GM19099 (cell line): Measurements from ENCODE around the gene SAMD13.
A peak's percentile ranks its signal among the peaks of the same experiment; 100 is the strongest.

Experiments
- POLR2A ChIP-seq: IDR thresholded peaks from 3 replicates; pipeline ENCODE4 v1.6.1; 2011; ENCODE audit warnings: low read depth; ENCODE audit not compliant: insufficient read length; ENCODE audit errors: extremely low read depth

The SAMD13 gene, protein sequence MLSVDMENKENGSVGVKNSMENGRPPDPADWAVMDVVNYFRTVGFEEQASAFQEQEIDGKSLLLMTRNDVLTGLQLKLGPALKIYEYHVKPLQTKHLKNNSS

GRCh38 chr1:84301004-84301784 lies at the start of gene SAMD13:
SAMD13 (plus strand) TSS chr1:84301708; CDS start chr1:84303235, 1,527 bp downstream.
- no peak for TF ChIP-seq POLR2A

- TF ChIP-seq POLR2A: no peak
Measured at GRCh38 chr1:84253036-84253435, 48.5 kb upstream of the SAMD13 start.

DNA sequence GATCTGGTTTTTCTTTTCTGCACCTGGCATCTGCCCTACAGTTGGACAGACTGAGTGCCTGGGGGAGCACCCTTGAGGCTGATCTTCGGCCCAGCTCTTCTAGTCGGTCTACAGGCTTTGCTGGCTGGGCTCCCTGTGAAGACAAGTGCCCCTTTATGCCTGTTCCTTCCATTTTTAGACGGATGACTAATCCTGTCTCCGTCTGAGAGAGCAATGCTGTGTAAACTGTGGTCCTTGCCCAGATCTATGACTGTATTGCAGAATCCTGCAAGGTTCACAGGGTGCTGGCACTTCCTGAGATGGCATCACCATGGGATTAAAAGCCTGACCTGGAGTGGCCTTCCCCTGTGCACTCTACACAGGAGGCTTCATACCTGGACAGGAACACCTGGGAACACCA lies 47.6 kb upstream of the SAMD13 start:
- TF ChIP-seq POLR2A: no peak

- no peak for TF ChIP-seq POLR2A
Measured at GRCh38 chr1:84254703-84255238, 46.7 kb upstream of the SAMD13 start.

DNA sequence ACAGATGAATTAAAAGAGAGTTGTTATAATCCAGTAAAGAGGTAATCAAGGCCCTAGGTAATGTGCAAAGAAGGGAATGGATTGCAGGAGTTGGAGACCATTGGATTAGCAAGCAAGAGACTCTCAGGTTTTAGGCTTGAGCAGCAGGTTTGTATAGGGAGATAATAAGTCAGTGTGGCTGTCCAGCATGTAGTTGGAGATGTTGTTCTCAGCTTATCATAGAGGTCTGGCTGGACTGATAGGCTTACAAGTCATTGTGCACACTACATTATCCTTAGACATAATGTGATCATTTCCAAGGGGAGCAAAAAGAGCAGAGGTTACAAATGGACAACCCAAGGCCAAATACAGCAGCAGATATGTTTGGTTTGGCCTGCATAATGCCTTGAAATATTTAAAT lies 45.9 kb upstream of the SAMD13 start:
- no peak for TF ChIP-seq POLR2A

DNA sequence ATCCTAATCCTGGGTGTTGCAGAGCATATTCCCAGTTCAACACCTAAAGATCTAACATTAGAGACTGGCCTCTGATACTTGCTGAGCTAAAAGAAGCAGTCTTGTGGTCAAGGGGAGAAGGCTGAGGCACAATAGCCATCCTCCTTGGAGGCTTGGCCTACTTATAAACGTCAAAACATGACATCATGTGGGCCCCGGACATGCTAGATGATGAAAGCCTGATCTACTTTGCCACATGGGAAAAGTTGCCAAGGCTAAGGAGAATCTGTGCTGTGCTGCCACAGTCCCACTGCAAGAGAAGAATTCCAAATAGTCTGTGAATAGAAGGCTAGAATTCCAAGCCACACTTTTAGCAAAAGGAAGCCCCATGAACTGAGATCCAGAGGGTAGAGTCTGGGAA lies 43.9 kb upstream of the SAMD13 start:
- no peak for TF ChIP-seq POLR2A

GRCh38 chr1:84259376-84259775 lies 42.1 kb upstream of the SAMD13 start:
- no peak for TF ChIP-seq POLR2A

DNA sequence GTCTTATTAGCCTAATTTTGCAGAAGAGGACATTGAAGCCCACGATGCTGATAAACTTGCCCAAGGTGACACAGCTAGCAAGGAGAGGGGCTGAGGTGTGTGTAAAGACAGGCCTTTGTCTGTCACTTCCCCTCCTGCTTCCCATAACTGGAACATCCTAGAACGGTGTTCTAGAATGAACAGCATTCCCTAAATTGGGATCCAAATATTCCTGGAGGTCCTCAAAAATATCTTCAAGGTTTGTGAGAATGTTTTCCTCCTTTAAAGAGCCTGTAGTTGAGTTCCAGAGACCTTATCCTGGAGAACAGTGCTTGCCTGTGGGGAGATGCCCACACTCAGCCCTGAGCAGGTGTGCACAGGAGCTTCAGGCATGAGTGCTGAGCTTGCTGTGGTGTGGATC lies 41.5 kb upstream of the SAMD13 start:
- no peak for TF ChIP-seq POLR2A

DNA sequence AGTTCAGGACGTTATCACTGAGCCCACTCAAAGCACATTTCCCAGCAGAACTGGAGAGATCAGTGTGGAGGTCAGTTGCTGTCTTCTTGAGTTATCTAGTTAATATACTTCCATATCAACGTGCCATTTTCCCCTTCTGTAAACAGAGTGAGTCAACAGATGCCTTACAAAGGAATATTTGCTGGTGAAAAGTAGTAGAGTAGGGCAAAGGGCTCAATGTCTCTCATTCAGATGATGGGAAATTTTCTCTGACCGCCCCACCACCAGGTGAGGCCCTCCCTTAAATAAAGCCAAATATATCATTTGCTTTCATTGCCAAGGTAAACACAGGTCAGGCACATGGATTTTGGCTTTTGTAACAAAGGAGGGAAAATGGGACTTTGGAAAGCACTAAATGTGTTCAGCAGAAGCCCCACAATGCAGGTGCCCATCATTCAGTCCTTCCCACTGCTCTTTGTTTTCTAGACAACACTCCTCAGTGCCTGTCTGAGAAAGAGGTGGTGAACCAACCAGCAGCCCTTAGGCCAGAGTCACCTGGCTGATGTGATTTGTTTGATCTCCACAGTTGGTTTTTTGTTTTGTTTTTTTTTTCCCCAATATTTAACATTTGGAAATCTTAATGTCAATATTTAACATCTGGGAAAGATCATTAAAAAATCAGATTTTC lies 40.5 kb upstream of the SAMD13 start:
- no peak for TF ChIP-seq POLR2A

DNA sequence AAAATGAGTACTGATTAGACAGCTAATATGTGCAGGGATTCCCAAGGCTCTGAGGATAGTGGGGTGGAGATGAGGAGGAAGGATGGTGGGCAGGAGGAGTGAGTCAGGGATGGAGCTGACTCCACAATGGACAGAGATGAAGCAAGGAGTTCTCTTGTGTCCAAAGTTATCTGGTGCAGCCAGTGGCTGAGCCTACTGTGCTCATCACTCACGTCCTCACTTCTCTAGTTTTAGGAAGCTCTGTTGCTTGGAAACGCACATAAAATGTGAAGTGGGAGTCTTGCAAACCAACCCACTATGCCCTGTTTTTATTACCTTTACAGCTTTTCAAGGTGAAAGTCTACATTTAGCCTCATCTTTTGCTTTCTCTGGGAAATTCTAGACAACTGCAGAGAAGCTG lies 36.5 kb upstream of the SAMD13 start:
- TF ChIP-seq POLR2A: no peak

- no peak for TF ChIP-seq POLR2A
Measured at GRCh38 chr1:84265867-84266266, 35.6 kb upstream of the SAMD13 start.

DNA sequence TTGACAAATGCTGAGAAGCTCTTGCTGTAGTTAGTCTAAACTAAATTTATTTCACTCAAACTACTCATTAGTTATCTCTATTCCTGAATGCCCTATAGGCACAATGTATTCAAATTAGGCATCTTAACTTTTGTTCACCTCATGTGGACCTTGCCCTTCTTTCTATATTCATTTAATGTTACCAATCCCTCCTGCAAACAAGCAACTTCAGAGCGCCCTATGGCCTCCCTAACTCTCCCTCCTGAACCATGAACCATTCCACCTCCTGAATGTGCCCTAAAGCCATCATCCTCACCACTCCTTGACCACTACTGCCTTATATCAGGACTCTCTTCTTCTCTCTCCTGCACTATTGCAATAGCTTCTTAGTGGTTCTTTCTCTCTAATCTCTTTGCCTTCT lies 34.8 kb upstream of the SAMD13 start:
- TF ChIP-seq POLR2A: no peak

GRCh38 chr1:84267476-84267875 lies 34.0 kb upstream of the SAMD13 start:
- TF ChIP-seq POLR2A: no peak

- no peak for TF ChIP-seq POLR2A
Measured at GRCh38 chr1:84268346-84268745, 33.2 kb upstream of the SAMD13 start.

DNA sequence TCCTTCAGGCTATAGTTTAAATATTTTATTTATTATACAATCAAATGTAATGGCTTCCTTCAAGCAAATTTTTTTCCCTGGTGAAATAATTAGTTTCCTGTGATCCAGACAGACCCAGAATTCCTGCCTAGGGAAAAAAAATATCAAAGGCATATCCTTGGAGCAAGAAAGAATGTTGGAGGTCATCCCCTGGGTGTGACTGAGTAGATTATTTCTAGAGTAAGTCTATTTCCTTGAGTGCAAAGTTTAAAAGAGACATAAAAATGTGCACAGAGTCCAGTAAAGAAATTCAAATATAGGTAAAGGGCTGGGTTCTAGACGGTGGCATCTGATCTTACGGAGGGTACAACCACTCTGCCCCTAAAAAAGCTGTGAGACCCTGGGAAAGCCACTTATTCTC lies 32.2 kb upstream of the SAMD13 start:
- no peak for TF ChIP-seq POLR2A

- TF ChIP-seq POLR2A: peak; percentile 42
Measured at GRCh38 chr1:84271441-84272151, 29.9 kb upstream of the SAMD13 start.

- TF ChIP-seq POLR2A: no peak
Measured at GRCh38 chr1:84272401-84272800, 29.1 kb upstream of the SAMD13 start.
